ENCODE data around the gene GALNT15.

Gene GALNT15

DNA sequence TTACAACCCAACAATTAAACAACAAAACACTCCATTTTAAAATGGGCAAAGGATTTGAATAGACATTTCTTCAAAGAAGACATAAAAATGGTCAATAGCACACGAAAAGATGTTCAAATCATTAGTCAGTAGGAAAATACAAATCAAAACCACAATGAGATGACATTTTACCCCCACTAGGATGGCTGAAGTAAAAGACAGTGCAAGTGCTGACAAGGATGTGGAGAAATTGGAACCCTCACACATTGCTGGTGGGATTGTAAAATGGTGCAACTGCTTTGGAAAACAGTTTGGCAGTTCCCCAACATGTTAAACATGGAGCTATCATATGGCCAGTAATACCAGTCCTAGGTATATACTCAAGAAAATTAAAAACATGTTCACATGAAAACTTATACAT is 11.6 kb downstream of the GALNT15 start:
- DNase-seq (ENCODE audit: low spot score in 2 of 2), result no peak
- Histone ChIP-seq H3K27me3 (ENCODE audit: low read depth) (no peaks in the 10 kb centered on the region), H3K4me3 (no peak overlapping the region), H3K9me3 (no peaks in the 10 kb centered on the region), H3K36me3 (replicated peaks) (no peaks in the 10 kb centered on the region), H3K4me1 (no peaks in the 10 kb centered on the region)
- in situ Hi-C loops (cut with MboI; ENCODE audit: low sequenced_read_pairs), result no loop called here

GRCh38 chr3:16186565-16186964 is 12.1 kb downstream of the GALNT15 start:
- Histone ChIP-seq H3K36me3 (replicated peaks) (no peaks in the 10 kb centered on the region), H3K9me3 (no peaks in the 10 kb centered on the region), H3K27me3 (ENCODE audit: low read depth) (peaks cover 1% of the 10 kb centered on the region; the same call in 1 of the 2 replicates), H3K4me1 (no peaks in the 10 kb centered on the region), H3K4me3 (no peak overlapping the region)
- in situ Hi-C loops (cut with MboI; ENCODE audit: low sequenced_read_pairs), result no loop called here
- no peak for DNase-seq (ENCODE audit: low spot score in 2 of 2)

DNA sequence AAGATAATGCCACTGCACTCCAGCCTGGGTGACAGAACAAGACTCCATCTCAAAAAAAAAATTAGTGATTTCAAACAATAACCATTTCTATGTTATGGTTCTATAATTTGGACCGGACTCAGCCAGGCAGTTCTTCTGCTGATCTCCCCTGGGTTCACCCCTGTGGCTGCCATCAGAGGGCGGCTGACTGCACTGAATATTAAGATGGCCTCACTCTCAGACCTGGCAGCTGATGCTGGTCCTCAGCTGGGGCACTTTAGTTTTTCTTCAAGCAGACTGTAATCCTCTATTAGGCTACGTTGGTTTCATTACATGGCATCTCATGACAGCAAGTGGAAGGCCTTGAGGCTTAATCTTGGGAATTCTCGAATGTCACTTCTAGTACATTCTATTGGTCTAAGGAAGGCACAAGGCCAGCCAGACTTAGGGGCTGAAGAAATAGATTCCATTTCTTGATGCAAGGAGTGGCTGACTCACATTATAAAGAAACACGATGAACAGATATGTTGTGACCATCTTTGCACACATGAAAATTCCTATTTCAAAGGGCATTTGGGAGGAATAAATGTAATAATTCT is 12.8 kb downstream of the GALNT15 start:
- Histone ChIP-seq H3K36me3 (replicated peaks) (no peaks in the 10 kb centered on the region), H3K4me3 (no peak overlapping the region), H3K27me3 (ENCODE audit: low read depth) (peaks cover 5% of the 10 kb centered on the region; the same call in 1 of the 2 replicates), H3K4me1 (no peaks in the 10 kb centered on the region), H3K9me3 (no peaks in the 10 kb centered on the region)
- DNase-seq (ENCODE audit: low spot score in 2 of 2), result no peak
- in situ Hi-C loops (cut with MboI; ENCODE audit: low sequenced_read_pairs), result no loop called here

DNA sequence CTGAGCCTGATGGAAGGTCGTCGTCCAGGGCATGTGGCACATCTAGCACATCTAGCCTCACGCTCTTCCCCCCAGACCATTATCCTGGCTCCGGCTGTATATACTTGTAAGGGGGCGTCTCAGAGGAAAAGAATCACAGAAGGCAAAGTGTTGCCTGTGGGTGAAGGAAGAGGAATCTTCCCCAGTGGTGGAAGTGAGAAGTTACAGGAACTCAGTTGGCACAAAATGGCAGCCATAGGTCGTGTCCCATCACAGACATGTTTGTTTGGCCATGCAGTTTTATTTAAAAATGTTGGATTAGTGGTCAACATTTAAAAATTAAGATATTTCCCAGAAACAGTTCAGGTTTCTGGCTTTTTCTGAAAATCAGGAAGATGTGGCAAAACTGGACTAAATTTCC is 13.6 kb downstream of the GALNT15 start:
- in situ Hi-C loops (cut with MboI; ENCODE audit: low sequenced_read_pairs), result no loop called here
- no peaks in the 10 kb centered on the region for H3K36me3 ChIP-seq (replicated peaks)
- H3K9me3 ChIP-seq, result no peaks in the 10 kb centered on the region
- H3K4me1 ChIP-seq, result no peaks in the 10 kb centered on the region
- DNase-seq (ENCODE audit: low spot score in 2 of 2), result no peak
- H3K27me3 ChIP-seq (ENCODE audit: low read depth), result peaks cover 8% of the 10 kb centered on the region; the same call in 1 of the 2 replicates
- H3K4me3 ChIP-seq, result no peak overlapping the region

GRCh38 chr3:16189201-16189600 is 14.7 kb downstream of the GALNT15 start:
- Histone ChIP-seq H3K27me3 (ENCODE audit: low read depth) (peaks cover 8% of the 10 kb centered on the region; the same call in 1 of the 2 replicates), H3K36me3 (replicated peaks) (no peaks in the 10 kb centered on the region), H3K9me3 (no peaks in the 10 kb centered on the region), H3K4me1 (no peaks in the 10 kb centered on the region), H3K4me3 (no peak overlapping the region)
- no peak for DNase-seq (ENCODE audit: low spot score in 2 of 2)
- in situ Hi-C loops (cut with MboI; ENCODE audit: low sequenced_read_pairs), result no loop called here

DNA sequence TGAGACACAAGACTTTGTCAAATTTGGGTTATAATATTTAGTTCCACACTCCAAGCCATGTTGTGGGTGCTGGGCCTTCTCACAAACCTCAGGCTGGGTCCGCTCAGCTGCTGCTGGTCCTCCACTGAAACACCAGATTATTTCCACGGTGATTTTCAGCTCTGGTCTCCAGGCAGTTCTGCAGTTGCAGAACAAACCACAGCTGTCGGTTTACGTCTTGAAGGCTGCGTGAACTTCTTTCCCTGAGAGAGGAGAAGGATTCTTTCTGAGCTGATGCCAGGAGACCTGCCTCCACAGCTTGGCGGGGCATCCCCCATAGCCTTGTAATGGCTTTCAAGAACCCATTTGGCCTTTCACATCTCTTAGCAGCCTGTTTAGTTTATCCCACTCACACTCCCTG is 16.2 kb downstream of the GALNT15 start:
- DNase-seq (ENCODE audit: low spot score in 2 of 2), result no peak
- H3K27me3 ChIP-seq (ENCODE audit: low read depth), result peaks cover 8% of the 10 kb centered on the region; the same call in 1 of the 2 replicates
- in situ Hi-C loops (cut with MboI; ENCODE audit: low sequenced_read_pairs), result no loop called here

DNA sequence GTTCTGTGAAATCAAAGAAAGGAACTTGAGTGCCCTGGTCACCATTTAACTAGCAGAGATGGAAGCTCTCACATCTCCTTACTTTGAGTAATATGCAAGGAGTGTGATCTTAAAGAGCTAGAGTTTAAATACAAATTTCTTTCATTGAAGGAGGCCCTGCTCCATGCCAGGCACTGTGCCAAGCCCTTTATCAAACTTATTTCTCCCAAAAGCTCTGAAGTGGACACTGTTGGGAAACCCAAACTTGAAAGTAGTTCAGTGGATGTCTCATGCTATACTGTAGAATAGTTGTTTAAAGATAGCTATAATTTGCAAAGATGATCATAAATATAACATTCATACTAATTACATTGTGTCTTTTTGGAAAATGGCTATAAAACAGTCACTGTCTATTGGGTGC is 17.1 kb downstream of the GALNT15 start:
- Histone ChIP-seq H3K4me3 (no peak overlapping the region), H3K9me3 (no peaks in the 10 kb centered on the region), H3K27me3 (ENCODE audit: low read depth) (peaks cover 8% of the 10 kb centered on the region; the same call in 1 of the 2 replicates), H3K36me3 (replicated peaks) (no peaks in the 10 kb centered on the region), H3K4me1 (no peaks in the 10 kb centered on the region)
- in situ Hi-C loops (cut with MboI; ENCODE audit: low sequenced_read_pairs), result no loop called here
- DNase-seq (ENCODE audit: low spot score in 2 of 2), result no peak

More for the DNA sequence above, 16.2 kb downstream of the GALNT15 start:
- Histone ChIP-seq H3K4me1 (no peaks in the 10 kb centered on the region), H3K4me3 (no peak overlapping the region), H3K9me3 (no peaks in the 10 kb centered on the region), H3K36me3 (replicated peaks) (no peaks in the 10 kb centered on the region)

DNA sequence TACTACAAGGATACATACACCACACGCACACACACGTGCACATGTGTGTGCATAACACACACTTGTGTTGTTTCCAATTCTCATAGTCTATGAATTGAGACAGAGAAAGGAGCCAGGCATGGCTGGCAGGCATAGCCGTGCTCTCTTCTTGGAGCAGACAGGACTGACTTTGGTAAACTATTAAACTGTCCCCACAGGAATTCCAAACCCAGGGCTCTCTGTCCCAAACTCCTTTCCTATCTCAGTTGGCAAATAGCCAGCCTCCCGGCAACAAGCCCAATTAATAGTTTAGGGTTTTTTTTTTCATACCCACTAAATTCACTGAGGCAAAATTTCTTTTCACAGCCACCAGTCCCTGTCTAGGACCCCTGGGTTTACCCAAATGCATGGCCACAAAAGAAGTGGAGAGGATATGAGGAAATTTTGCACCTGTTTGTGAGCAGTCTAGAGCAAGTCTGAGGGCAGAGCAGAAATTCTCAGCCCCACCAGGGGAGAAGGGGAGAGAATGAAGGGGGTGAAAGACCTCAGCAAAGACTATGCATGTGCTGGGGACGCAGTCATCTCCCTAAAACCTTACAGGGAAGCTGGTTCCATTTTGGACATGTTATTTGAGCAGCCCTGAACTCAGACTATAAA is 17.8 kb downstream of the GALNT15 start:
- H3K27me3 ChIP-seq (ENCODE audit: low read depth), result peaks cover 8% of the 10 kb centered on the region; the same call in 1 of the 2 replicates
- in situ Hi-C loops (cut with MboI; ENCODE audit: low sequenced_read_pairs), result no loop called here
- H3K4me1 ChIP-seq, result no peaks in the 10 kb centered on the region
- no peak for DNase-seq (ENCODE audit: low spot score in 2 of 2)
- H3K9me3 ChIP-seq, result no peaks in the 10 kb centered on the region
- no peaks in the 10 kb centered on the region for H3K36me3 ChIP-seq (replicated peaks)
- no peak overlapping the region for H3K4me3 ChIP-seq

GRCh38 chr3:16198427-16198826 is 23.9 kb downstream of the GALNT15 start:
- no peaks in the 10 kb centered on the region for H3K36me3 ChIP-seq (replicated peaks)
- no peak overlapping the region for H3K4me3 ChIP-seq
- H3K9me3 ChIP-seq, result no peaks in the 10 kb centered on the region
- no peaks in the 10 kb centered on the region for H3K27me3 ChIP-seq (ENCODE audit: low read depth)
- H3K4me1 ChIP-seq, result no peaks in the 10 kb centered on the region
- no peak for DNase-seq (ENCODE audit: low spot score in 2 of 2)
- in situ Hi-C loops (cut with MboI; ENCODE audit: low sequenced_read_pairs), result no loop called here

GRCh38 chr3:16199769-16200168 is 25.3 kb downstream of the GALNT15 start:
- Histone ChIP-seq H3K36me3 (replicated peaks) (no peaks in the 10 kb centered on the region), H3K4me1 (no peaks in the 10 kb centered on the region), H3K4me3 (no peak overlapping the region), H3K9me3 (no peaks in the 10 kb centered on the region), H3K27me3 (ENCODE audit: low read depth) (no peaks in the 10 kb centered on the region; the same call in 1 of the 2 replicates)
- DNase-seq (ENCODE audit: low spot score in 2 of 2), result no peak
- in situ Hi-C loops (cut with MboI; ENCODE audit: low sequenced_read_pairs), result no loop called here

GRCh38 chr3:16200411-16200810 is 25.9 kb downstream of the GALNT15 start:
- DNase-seq (ENCODE audit: low spot score in 2 of 2), result no peak
- no peaks in the 10 kb centered on the region for H3K36me3 ChIP-seq (replicated peaks)
- no peaks in the 10 kb centered on the region for H3K4me1 ChIP-seq
- H3K9me3 ChIP-seq, result no peaks in the 10 kb centered on the region
- no peak overlapping the region for H3K4me3 ChIP-seq
- H3K27me3 ChIP-seq (ENCODE audit: low read depth), result no peaks in the 10 kb centered on the region; the same call in 1 of the 2 replicates
- in situ Hi-C loops (cut with MboI; ENCODE audit: low sequenced_read_pairs), result no loop called here

GRCh38 chr3:16203031-16203430 is 28.6 kb downstream of the GALNT15 start:
- DNase-seq (ENCODE audit: low spot score in 2 of 2), result no peak
- in situ Hi-C loops (cut with MboI; ENCODE audit: low sequenced_read_pairs), result no loop called here

DNA sequence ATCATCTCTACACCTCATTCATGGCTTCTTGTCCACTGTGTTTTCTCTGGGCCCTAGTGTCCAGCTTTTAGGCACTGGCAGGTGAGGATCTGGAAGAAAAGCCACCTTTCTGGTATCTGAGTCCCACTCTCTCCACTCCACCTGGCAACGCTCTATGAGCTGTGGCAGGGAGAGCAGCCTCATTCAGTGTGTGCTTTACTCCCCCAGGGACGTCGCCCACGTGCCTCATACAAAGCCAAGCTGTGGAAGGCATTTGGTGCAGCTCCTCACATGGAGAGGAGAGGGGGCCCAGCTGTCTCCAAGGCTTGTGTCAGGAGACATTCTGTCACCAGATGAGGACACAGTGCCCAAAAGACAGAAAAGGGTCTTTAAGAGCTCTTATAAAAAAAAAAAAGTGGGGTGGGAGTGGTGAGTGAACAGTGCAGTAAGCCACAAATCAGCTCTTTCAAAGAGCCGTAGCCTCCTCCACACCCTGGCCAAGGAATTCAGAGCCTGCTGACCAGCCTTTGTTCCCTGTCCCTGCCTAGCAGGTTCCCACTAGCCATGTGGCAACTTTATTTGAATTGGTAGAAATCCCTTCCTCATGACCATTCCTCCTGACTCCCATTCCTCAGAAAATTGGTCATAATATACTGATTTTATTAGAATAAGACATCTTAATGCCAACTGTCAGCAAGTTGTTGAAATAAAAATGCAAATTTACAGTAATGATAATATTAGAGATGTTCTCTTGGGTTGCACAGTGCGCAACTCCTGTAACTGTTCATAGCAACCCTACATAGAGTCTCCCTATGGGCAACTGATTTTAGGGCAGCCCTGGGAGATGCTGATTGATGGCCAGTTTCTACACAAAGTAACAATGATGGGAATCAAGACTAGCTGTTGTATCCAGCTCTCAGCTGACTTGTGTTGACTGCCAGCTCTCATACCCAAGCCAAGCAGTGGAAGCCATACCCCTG is 29.5 kb downstream of the GALNT15 start:
- no peaks in the 10 kb centered on the region for H3K36me3 ChIP-seq (replicated peaks)

More at GRCh38 chr3:16203031-16203430, 28.6 kb downstream of the GALNT15 start:
- no peak overlapping the region for H3K4me3 ChIP-seq
- H3K36me3 ChIP-seq (replicated peaks), result no peaks in the 10 kb centered on the region
- H3K27me3 ChIP-seq (ENCODE audit: low read depth), result no peaks in the 10 kb centered on the region; the same call in 1 of the 2 replicates
- no peaks in the 10 kb centered on the region for H3K4me1 ChIP-seq
- no peaks in the 10 kb centered on the region for H3K9me3 ChIP-seq

DNA sequence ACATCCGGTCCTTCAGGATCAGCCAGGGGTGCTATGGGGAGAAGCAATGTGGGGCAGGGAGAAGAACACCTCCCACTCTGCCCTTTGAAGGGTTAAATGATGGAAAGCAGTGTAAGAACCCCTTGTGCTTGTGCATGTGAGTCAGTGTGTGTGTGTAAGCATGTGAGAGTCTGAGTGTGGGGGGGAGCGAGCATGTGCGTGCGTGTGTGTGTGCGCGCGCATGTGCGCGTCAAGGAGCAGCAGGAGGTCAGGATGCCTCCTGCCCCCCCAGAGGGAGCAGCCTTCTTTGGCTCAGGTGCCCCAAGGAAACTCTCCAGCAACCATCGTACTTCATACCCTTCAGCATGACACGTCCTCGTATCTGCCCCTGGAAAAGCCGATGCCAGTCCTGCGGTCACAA is 30.3 kb downstream of the GALNT15 start:
- Histone ChIP-seq H3K4me3 (no peak overlapping the region), H3K9me3 (no peaks in the 10 kb centered on the region), H3K36me3 (replicated peaks) (no peaks in the 10 kb centered on the region), H3K4me1 (no peaks in the 10 kb centered on the region), H3K27me3 (ENCODE audit: low read depth) (no peaks in the 10 kb centered on the region; the same call in 1 of the 2 replicates)
- DNase-seq (ENCODE audit: low spot score in 2 of 2), result no peak
- in situ Hi-C loops (cut with MboI; ENCODE audit: low sequenced_read_pairs), result no loop called here

More for the DNA sequence above, 29.5 kb downstream of the GALNT15 start:
- H3K27me3 ChIP-seq (ENCODE audit: low read depth), result no peaks in the 10 kb centered on the region; the same call in 1 of the 2 replicates
- no peaks in the 10 kb centered on the region for H3K9me3 ChIP-seq
- H3K4me3 ChIP-seq, result no peak overlapping the region
- DNase-seq (ENCODE audit: low spot score in 2 of 2), result no peak
- no peaks in the 10 kb centered on the region for H3K4me1 ChIP-seq
- in situ Hi-C loops (cut with MboI; ENCODE audit: low sequenced_read_pairs), result no loop called here
